ENCODE results near the gene AGTPBP1. TPM values are rescaled to one million over a fixed set of nuclear protein-coding genes. Genes with fewer than 3 reads are reported as not detected.
"Not testable (repeated sequence)": the region's sequence is repeated elsewhere in the genome, so short reads cannot be mapped to it uniquely, and the experiment has no call there.

AGTPBP1 gene
- total RNA-seq, 1 experiment from 2014 or later = 6.5 TPM

GRCh38 chr9:85631809-85632208, 109.9 kb downstream of the AGTPBP1 start:
- no peak for DNase-seq (ENCODE audit: low spot score)

GRCh38 chr9:85630676-85631075, 111.1 kb downstream of the AGTPBP1 start:
- DNase-seq (ENCODE audit: low spot score) = no peak

GRCh38 chr9:85617141-85617670, 124.5 kb downstream of the AGTPBP1 start:
- DNase-seq (ENCODE audit: low spot score) = no peak

- DNase-seq (ENCODE audit: low spot score) = no peak
These were observed 126.0 kb downstream of the AGTPBP1 start for GRCh38 chr9:85615792-85616191.

GRCh38 chr9:85610074-85610860, 131.5 kb downstream of the AGTPBP1 start:
- peak; percentile 76 for DNase-seq (ENCODE audit: low spot score)

GRCh38 chr9:85605905-85606304, 135.8 kb downstream of the AGTPBP1 start:
- no peak for DNase-seq (ENCODE audit: low spot score)

GRCh38 chr9:85603936-85604335, 137.8 kb downstream of the AGTPBP1 start:
- DNase-seq (ENCODE audit: low spot score) = no peak

GRCh38 chr9:85602742-85603141, 139.0 kb downstream of the AGTPBP1 start:
- no peak for DNase-seq (ENCODE audit: low spot score)

- DNase-seq (ENCODE audit: low spot score) = no peak
These were observed 141.0 kb downstream of the AGTPBP1 start for GRCh38 chr9:85600675-85601263.

GRCh38 chr9:85599540-85600105, 142.1 kb downstream of the AGTPBP1 start:
- DNase-seq (ENCODE audit: low spot score) = no peak

GRCh38 chr9:85594316-85594715, 147.4 kb downstream of the AGTPBP1 start:
- no peak for DNase-seq (ENCODE audit: low spot score)

- DNase-seq (ENCODE audit: low spot score) = no peak
These were observed 155.1 kb downstream of the AGTPBP1 start for GRCh38 chr9:85586684-85587083.

- no peak for DNase-seq (ENCODE audit: low spot score)
These were observed 164.3 kb downstream of the AGTPBP1 start for GRCh38 chr9:85577353-85577952.

GRCh38 chr9:85575868-85576267, 165.9 kb downstream of the AGTPBP1 start:
- no peak for DNase-seq (ENCODE audit: low spot score)

- not testable (repeated sequence) for DNase-seq (ENCODE audit: low spot score)
These were observed 168.2 kb downstream of the AGTPBP1 start for GRCh38 chr9:85573546-85573945.

GRCh38 chr9:85572917-85573316, 168.8 kb downstream of the AGTPBP1 start:
- DNase-seq (ENCODE audit: low spot score) = not testable (repeated sequence)

GRCh38 chr9:85569988-85570387, 171.8 kb downstream of the AGTPBP1 start:
- DNase-seq (ENCODE audit: low spot score) = no peak

GRCh38 chr9:85559526-85559925, 182.2 kb downstream of the AGTPBP1 start:
- DNase-seq (ENCODE audit: low spot score) = no peak

- DNase-seq (ENCODE audit: low spot score) = no peak
These were observed 187.4 kb downstream of the AGTPBP1 start for GRCh38 chr9:85554349-85554748.

- DNase-seq (ENCODE audit: low spot score) = no peak
These were observed 188.3 kb downstream of the AGTPBP1 start for GRCh38 chr9:85553475-85553874.

GRCh38 chr9:85547599-85547998, 194.2 kb downstream of the AGTPBP1 start:
- no peak for DNase-seq (ENCODE audit: low spot score)

GRCh38 chr9:85543196-85543595, 198.6 kb downstream of the AGTPBP1 start:
- DNase-seq (ENCODE audit: low spot score) = no peak

All from HT-29 (cell line).